Right lung (tissue), 10 donors: Measurements from ENCODE around the gene TXNDC11. TPM values are rescaled to one million over a fixed set of nuclear protein-coding genes. Genes with fewer than 3 reads are reported as not detected.
"Not testable (repeated sequence)": the region's sequence is repeated elsewhere in the genome, so short reads cannot be mapped to it uniquely, and the experiment has no call there.

Source experiments
- DNase-seq, 2 donors: peaks; one replicate each; pipeline ENCODE4 v3.0.0-alpha.2; 2013
- long read RNA-seq, 8 donors: transcript quantifications; one replicate each; lab custom pipeline, GENCODE V29; 2026
- polyA plus RNA-seq, 5 donors: library from polyadenylated mRNA; unstranded; fragments of 120-200 nt; gene quantifications; one replicate each; pipeline versions ENCODE4 v1.2.1 to v1.2.3, GENCODE V29; 2013; ENCODE audit warnings: inconsistent platforms in 1 of 5, low replicate concordance in 1 of 5; ENCODE audit not compliant: insufficient read length in 5 of 5, insufficient read depth in 1 of 5

The TXNDC11 gene, protein sequence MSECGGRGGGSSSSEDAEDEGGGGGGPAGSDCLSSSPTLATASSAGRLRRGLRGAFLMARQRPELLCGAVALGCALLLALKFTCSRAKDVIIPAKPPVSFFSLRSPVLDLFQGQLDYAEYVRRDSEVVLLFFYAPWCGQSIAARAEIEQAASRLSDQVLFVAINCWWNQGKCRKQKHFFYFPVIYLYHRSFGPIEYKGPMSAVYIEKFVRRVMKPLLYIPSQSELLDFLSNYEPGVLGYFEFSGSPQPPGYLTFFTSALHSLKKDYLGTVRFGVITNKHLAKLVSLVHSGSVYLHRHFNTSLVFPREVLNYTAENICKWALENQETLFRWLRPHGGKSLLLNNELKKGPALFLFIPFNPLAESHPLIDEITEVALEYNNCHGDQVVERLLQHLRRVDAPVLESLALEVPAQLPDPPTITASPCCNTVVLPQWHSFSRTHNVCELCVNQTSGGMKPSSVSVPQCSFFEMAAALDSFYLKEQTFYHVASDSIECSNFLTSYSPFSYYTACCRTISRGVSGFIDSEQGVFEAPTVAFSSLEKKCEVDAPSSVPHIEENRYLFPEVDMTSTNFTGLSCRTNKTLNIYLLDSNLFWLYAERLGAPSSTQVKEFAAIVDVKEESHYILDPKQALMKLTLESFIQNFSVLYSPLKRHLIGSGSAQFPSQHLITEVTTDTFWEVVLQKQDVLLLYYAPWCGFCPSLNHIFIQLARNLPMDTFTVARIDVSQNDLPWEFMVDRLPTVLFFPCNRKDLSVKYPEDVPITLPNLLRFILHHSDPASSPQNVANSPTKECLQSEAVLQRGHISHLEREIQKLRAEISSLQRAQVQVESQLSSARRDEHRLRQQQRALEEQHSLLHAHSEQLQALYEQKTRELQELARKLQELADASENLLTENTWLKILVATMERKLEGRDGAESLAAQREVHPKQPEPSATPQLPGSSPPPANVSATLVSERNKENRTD
- polyA plus RNA-seq, result 10 to 100 TPM; 32.3 to 44.8 (median 37.1) TPM
- long read RNA-seq, donor 1, partial matches to known transcripts, result 20 of 22 reads
- long read RNA-seq, donor 1, other reads (novel, unspliced or antisense), result 0 of 22 reads
- long read RNA-seq, donor 2, partial matches to known transcripts, result 0 of 4 reads
- long read RNA-seq, donor 2, other reads (novel, unspliced or antisense), result 0 of 4 reads
- long read RNA-seq, donor 3, partial matches to known transcripts, result 0 of 1 reads
- long read RNA-seq, donor 3, other reads (novel, unspliced or antisense), result 0 of 1 reads
- long read RNA-seq, donor 4, partial matches to known transcripts, result 5 of 5 reads
- long read RNA-seq, donor 4, other reads (novel, unspliced or antisense), result 0 of 5 reads
- long read RNA-seq, donor 5, partial matches to known transcripts, result 7 of 9 reads
- long read RNA-seq, donor 5, other reads (novel, unspliced or antisense), result 0 of 9 reads
- long read RNA-seq, donor 6, partial matches to known transcripts, result 5 of 7 reads
- long read RNA-seq, donor 6, other reads (novel, unspliced or antisense), result 0 of 7 reads
- long read RNA-seq, donor 7, partial matches to known transcripts, result 6 of 6 reads
- long read RNA-seq, donor 7, other reads (novel, unspliced or antisense), result 0 of 6 reads
- long read RNA-seq, donor 8, partial matches to known transcripts, result 0 of 1 reads
- long read RNA-seq, donor 8, other reads (novel, unspliced or antisense), result 0 of 1 reads

DNA sequence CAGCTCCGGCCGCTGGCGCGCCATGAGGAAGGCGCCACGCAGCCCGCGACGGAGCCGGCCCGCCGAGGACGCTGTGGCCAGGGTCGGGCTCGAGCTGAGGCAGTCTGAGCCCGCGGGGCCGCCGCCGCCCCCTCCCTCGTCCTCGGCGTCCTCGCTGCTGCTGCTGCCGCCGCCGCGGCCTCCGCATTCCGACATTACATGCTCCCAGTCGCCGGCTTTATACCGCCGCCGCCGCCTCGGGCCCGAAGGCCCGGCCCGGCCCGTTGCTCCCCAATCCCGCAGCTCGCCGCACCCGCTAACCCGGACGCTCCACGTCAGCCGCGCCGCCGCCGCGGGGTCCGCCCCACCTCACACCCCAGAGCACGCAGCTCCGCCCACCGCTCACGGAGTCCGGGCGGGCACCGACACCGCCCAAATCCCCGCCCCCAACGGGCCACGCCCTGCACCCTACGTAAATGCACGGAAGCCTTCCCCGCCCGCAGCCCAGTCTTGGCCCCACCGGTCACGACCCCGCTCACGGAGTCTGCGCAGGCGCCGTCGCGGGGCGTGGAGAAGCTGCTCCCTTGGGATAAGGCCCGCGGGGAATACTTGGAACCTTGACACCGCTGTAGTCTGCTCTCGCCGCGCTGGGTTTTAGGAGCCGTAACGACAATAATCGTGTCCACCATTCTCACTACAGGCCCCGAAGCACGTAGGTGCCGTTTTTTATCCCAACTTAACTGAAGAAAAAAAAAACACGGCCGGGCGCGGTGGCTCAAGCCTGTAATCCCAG is at the start of gene TXNDC11:
Gene TXNDC11 (minus strand): TSS at position 322 of the 772 bp plus-strand sequence. CDS start 127 bp downstream, at position 195.
- peak; percentile 99 for DNase-seq

DNA sequence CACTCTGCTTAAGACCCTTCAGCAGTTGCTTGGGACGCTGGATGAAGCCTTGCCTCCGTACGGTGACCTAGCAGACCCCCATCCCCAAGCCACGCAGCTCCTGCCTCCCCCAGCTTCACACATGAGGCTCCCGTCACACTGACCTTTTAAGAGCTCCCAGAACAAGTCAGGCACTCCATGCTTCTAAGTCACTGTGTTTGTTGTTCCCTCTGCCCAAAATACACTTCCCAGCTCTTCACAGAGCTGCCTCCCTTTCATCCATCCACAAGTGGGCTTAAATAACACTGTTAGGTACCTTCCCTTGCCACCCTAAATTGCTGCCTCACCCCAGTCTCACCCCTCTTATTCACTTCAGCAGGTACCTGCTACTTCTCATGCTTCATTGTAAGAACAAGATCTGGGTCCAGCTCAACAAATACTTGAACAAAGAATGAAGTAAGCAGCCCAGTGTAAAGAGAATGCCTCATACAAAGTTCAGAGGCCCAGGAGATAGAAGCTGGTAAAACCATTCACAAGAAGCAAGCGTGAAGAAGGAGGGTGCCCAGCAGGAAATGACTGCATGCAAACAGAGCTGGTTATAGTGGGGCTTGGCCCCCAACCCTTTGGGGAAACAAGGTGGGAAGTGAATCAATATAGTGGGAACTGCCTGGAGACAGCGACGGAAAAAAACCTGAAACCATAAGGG is 48.6 kb upstream of the TXNDC11 start:
- DNase-seq, result no peak

DNA sequence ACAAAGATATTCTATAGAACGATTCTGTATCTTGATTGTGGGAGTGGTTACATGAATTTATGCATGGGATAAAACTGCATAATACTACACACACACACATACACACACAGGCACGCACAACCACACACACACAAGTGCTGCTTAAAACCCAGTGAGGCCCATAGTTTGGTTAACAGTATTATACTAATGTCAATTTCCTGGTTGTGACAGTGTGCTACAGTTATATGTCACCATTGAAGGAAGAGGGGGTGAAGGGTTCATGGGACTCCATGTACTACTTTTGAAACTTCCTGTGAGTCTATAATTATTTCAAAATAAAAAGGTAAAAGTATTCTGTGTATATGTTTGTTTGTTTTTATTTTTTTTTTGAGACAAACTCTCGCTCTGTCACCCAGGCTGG is 46.3 kb upstream of the TXNDC11 start:
- DNase-seq, result no peak

DNA sequence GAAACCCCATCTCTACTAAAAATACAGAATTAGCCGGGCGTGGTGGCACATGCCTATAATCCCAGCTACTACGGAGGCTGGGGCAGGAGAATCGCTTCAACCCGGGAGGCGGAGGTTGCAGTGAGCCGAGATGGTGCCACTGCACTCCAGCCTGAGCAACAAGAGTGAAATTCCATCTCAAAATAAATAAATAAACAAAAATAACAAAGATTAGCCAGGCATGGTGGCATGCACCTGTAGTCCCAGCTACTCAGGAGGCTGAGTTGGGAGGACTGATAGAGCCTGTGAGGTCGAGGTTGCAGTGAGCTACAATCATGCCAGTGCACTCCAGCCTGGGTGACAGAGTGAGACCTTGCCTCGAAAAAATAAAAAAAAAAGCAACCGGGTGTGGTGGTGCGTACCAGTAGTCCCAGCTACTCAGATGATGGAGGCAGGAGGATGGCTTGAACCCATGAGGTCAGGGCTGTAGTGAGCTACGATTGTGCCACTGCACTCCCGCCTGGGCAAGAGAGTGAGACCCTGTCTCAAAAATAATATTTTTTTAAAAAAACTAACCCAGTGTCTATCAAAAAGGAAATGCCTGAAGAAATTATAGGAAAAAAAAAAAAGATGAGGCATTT is 42.4 kb upstream of the TXNDC11 start:
- not testable (repeated sequence) for DNase-seq

DNA sequence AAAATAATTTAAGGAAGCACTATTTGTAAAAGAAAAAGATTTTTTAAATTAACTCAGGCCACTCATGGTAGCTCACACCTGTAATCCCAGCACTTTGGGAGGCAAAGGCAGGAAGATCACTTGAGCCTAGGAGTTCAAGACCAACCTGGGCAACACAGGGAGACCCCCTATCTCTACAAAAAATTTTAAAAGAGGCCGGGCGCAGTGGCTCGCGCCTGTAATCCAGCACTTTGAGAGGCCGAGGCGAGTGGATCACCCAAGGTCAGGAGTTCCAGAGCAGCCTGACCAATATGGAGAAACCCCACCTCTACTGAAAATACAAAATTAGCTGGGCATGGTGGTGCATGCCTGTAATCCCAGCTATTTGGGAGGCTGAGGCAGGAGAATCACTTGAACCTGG is 41.7 kb upstream of the TXNDC11 start:
- not testable (repeated sequence) for DNase-seq

DNA sequence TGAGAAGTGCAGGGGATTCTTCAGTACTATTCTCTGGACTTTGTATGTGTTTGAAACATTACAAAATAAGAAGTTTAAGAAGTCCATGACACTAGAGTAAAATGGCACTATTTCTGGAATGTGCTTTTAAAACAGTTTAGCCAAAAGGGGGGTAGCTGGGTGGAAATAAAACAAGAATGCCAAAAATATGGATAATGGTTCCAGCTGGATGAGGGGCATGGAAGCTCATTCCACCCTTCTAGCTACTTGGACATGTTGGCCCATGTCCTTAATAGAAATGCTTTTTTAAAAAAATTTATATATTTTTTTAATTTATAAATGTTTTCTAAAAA is 41.3 kb upstream of the TXNDC11 start:
- peak in 1 of 2 donors; percentile 45 for DNase-seq

DNA sequence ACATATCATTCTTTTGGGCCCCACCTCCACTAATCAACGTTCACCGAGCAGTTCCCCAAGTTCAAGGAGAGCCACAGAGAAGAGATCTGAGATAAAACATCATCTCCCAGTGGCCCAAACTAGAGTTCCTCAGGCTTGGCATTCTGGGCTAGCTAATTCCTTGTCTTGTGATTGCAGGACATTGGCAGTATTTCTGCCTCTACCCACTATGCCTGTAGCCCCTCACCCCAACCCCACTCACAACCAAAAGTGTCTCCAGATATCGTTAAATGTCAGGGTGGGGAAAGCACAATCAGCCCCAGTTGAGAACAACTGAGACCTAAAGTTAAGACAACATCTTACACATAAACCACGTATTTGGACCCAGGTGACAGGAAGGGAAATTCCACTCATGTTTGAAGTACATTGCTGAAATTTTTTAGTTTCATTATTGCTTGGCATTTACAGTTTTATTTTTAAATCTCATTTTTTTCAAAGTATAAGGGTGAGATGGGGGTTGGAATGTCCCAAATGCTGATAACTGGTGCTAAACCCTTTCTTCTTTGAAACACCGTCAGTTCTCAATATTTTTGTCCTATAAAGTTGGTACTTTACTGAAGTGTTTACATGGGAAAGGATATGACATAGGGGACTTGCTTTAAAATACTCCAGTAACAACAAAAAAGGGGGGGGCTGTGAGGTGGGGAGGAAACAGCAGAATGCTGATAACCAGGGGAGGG is 40.8 kb upstream of the TXNDC11 start:
- no peak for DNase-seq

DNA sequence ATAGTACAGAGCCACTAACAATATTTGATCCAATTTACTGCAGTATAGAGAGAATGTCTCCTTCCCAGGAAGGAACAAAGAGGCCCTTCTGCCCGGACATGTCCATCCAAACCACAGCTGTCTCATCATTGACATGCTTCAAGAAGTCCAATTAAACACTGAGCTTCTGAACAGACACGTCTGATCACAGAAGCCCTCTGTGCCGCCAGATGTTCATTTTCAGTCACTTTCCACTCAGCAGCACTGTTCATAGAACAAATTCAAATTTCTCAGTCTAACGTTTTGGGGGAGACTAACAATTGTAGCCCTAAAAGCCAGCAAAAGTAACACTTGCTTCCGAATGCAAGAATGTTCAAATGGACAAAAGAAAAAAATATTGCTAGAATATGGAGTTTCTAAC is 39.1 kb upstream of the TXNDC11 start:
- DNase-seq, result no peak

DNA sequence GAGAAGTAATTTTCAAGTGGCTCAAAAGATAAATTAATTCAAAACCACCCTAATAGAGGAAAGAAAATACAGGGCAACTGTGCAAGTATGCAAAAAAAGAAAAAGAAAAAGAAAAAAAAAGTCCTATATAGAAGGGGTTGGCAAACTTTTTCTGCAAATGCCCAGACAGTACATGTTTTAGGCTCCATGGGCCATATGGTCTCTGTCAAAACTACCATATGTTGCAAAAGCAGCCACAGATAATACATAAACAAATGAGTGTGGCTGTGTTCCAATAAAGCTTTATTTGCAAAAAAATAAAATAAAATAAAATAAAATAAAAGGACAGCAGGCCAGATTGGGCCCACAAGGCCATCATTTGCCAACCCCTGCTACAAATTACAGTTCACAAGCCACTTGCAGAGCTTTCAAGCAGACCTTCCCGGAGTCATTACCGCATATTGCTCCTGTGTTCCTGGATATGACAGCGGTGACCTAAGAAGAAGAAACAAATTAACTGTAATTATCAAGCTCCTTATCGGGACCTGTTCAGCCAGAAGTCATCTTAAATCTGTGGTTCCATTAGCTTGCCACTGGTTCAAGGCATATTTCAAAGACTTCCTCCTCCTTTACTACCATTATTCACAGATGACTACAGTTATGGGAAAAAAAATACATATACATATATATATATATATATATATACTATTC is 38.5 kb upstream of the TXNDC11 start:
- DNase-seq, result peak; percentile 50 to 63

DNA sequence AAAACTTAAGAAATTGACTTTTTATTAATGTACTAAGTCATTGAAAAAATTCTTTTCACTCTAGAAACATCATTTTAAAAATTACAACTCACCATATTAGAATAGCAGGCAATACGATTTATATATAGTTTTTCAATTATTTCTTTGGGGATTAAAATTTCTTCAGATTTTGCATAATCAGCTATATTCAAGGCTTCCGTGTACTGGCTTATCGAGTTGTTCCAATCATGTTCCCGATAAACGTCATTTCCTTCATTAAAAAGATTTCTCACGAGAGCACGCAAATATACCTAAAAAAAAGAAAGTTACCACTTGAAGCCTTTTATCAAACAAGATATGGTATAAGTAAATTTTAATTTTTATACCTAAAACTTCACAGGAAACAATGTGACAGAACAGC is 36.4 kb upstream of the TXNDC11 start:
- no peak for DNase-seq

DNA sequence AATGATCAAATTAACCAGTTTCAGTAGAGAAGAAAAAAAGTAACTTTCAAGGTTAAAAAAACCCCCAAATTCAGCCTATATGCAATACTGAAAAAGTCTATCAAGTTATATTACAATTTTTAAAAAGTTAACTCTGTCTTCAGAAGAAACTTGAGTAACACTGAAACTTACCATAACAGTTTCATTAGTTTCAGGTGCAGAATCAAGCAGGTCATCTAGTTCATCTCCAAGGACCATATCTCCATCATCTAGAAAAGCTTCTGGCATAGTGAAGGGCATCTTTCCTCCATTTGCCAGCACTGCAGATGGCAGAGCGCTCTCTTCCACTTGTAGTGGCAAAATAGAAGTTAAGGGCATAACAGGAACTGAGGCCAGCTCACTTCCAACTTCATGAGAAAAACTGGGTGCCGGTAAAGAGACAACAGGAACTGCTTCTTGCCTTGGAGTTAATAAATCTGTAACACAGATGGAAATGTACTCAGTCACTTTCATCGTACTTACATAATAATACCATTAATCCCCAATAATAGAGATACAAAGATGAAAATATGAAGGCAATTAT is 31.5 kb upstream of the TXNDC11 start:
- DNase-seq, result no peak

DNA sequence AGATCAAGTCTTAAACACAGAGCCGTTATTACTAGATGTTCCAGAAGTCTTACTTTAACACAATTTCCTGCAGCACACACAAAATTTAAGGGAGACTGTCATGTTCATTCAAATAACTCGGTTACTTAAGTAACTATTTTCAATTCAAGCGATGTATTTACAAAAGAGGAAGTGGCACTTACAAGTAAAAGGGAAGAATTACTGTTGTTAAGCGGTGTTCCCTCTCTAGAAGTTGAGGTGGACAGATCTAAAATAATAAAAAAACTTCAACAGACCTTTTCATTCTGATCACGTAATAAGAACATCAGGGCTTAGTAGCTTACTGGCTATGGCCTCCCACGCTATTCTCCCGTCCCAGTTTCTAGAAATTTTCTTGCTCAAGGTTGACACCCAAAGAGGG is 26.2 kb upstream of the TXNDC11 start:
- no peak for DNase-seq

DNA sequence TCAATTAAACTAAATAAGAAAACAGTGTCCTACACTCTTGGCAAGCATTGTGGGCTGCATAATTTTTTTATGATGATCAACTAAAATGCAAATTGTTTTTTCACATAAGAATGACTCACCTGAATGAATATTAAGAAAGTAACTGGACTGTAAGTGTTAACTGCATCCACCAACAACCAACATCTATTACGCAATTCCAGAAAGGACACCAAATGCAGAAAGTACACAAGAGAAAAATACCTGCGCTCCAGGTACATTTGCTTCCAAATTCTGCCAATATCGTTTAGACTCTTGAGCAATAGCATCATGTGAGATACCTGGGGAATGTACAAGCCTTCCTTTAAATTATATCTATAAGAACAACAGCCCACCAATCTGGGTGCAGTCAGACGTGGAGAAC is 19.8 kb upstream of the TXNDC11 start:
- no peak for DNase-seq

DNA sequence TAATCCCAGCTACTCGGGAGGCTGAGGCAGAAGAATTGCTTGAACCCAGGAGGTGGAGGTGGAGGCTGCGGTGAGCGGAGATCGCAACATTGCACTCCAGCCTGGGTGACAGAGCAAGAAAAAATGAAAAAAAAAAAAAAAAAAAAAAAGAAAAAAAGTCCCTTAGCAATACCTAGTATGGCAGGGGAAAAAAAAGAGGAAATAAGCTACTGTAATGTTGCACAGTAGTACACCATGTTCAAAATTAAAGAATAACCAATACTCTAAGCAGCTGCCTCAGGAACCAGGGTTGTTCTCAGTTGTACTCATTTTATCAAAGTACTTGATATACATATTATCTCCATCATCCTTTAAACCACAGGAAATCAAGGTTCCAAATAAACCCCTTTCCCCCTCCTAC is 17.3 kb upstream of the TXNDC11 start:
- DNase-seq, result no peak

DNA sequence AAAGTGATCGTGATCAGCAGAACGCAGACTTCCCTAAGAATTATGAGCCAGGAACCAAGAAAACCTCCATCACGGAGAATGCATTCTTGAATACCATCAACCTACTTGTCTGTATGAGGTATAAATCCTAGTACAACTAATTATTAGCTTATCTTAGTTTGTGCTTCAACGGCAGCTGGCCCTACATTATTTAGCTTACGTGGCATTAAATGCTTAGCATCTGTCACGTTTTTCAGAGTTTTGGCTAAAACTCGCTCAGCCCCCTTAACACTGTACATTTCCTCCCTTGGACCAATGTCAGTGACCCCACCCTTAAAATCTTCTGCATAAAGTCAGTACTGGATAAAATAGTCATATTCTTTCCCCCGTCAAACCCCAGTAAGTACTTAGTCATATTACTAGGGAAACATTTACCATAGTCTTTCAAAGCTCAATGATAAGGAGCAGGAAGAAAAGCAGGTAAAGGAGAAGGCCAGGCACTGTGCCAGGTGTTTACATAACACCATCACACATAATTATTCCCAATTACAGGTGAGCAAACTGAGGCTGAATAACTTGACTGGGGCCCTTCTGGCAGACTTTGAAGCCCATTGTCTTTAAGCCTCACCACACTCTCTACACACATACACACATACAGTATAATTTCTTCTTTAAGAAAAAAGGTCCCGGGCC is 16.6 kb upstream of the TXNDC11 start:
- DNase-seq, result no peak

DNA sequence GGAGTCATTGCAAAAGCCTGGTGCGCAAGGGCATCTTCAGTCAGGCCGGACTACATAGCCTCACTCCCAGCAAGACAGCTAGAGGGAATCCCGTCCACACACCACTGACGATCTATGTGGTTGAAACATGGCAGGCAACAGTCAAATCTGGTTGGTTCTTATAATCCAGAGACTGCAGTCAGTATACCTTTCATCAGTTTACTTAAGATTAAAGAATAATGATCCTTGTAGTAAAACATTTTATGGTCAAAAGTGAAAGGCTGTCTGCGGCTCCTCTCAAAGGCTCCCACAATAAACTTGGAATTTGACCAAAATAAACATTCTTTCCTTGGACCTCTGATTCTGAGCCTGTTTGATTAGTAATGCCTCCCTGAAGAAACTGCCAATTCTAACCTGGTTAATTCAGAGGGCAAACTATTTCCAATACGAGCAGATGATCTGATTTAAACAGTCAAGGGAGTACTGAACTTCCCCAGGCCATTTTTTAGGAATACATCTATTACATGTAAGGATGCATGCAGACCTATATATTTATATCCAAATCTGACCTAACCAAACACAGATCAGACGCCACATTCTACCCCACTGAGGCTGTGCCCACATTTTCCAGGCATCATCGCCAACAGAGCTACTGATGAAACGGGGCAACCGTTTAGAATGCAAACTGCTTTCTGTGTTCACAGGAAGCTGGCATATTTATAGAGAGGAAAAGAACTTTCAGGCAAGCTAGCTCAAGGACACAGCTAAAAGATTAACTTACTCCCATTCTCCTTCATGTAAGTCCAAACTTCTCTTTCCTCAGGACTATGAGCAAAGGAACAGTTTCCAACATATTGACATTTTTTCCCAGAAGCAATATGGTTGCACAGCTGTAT is 15.3 kb upstream of the TXNDC11 start:
- DNase-seq, result no peak
